KMS-11 (cell line): ENCODE measurements around the gene MAGEA9.
"Not testable (repeated sequence)": the region's sequence is repeated elsewhere in the genome, so short reads cannot be mapped to it uniquely, and the experiment has no call there.

Experiments
- H2AFZ ChIP-seq: fragments of 200-600 bp; sonication (generic); 2 replicates; pipeline ENCODE4 v1.6.1; 2016; ENCODE audit warnings: antibody characterized with exemption, mixed run types, low read depth
- H3K27ac ChIP-seq: fragments of 200-600 bp; sonication (generic); 2 replicates; pipeline ENCODE4 v1.6.1; 2016; ENCODE audit warnings: mild to moderate bottlenecking, mixed run types
- H3K27me3 ChIP-seq: fragments of 200-600 bp; sonication (generic); 2 replicates; pipeline ENCODE4 v1.6.1; 2017; ENCODE audit warnings: mild to moderate bottlenecking, low read depth, mixed run types, moderate library complexity; ENCODE audit not compliant: insufficient read depth
- H3K36me3 ChIP-seq: fragments of 200-600 bp; sonication (generic); 2 replicates; pipeline ENCODE4 v1.6.1; 2017; ENCODE audit warnings: mild to moderate bottlenecking, mixed run types; ENCODE audit not compliant: insufficient read depth
- H3K4me1 ChIP-seq: fragments of 200-600 bp; sonication (generic); 2 replicates; pipeline ENCODE4 v1.6.1; 2016; ENCODE audit warnings: mild to moderate bottlenecking, low read depth, mixed run types; ENCODE audit not compliant: poor library complexity, severe bottlenecking
- H3K4me2 ChIP-seq: fragments of 200-600 bp; sonication (generic); 2 replicates; pipeline ENCODE4 v1.7.0; 2016; ENCODE audit warnings: mild to moderate bottlenecking, mixed run types
- H3K4me3 ChIP-seq: fragments of 200-600 bp; sonication (generic); IDR thresholded peaks from 2 replicates; pipeline ENCODE4 v1.6.1; 2017; ENCODE audit warnings: low read depth, low read length, mixed read lengths; ENCODE audit not compliant: insufficient read depth
- H3K79me2 ChIP-seq: fragments of 200-600 bp; sonication (generic); 2 replicates; pipeline ENCODE4 v1.6.1; 2016; ENCODE audit warnings: low read depth, mixed run types; ENCODE audit not compliant: insufficient read depth
- H3K9ac ChIP-seq: fragments of 200-600 bp; sonication (generic); 2 replicates; pipeline ENCODE4 v1.6.1; 2016; ENCODE audit warnings: mild to moderate bottlenecking, mixed run types
- H4K20me1 ChIP-seq: fragments of 200-600 bp; sonication (generic); 2 replicates; pipeline ENCODE4 v1.6.1; 2016; ENCODE audit warnings: mild to moderate bottlenecking, mixed run types; ENCODE audit not compliant: insufficient read depth
- CTCF ChIP-seq: fragments of 200-600 bp; sonication (generic); conservative IDR thresholded peaks from 2 replicates; pipeline ENCODE4 v1.6.1; 2017; ENCODE audit warnings: low read depth, mild to moderate bottlenecking, antibody characterized with exemption, low read length, moderate library complexity, mixed read lengths

Gene MAGEA9

GRCh38 chrX:149759824-149760223 lies 21.9 kb upstream of the MAGEA9 start:
- Histone ChIP-seq H3K4me1 (no peaks in the 10 kb centered on the region), H3K4me3 (no peak overlapping the region), H3K36me3 (no peaks in the 10 kb centered on the region), H3K27ac (no peak overlapping the region), H4K20me1 (no peaks in the 10 kb centered on the region), H3K79me2 (no peaks in the 10 kb centered on the region), H3K27me3 (no peaks in the 10 kb centered on the region), H3K9ac (no peak overlapping the region), H2AFZ (no peak overlapping the region), H3K4me2 (no peak overlapping the region)
- TF ChIP-seq CTCF, result no peak

GRCh38 chrX:149760965-149761364 lies 20.8 kb upstream of the MAGEA9 start:
- no peaks in the 10 kb centered on the region for H3K36me3 ChIP-seq
- no peaks in the 10 kb centered on the region for H4K20me1 ChIP-seq
- no peak overlapping the region for H3K9ac ChIP-seq
- no peak for TF ChIP-seq CTCF
- H3K27ac ChIP-seq, result no peak overlapping the region
- H3K4me1 ChIP-seq, result no peaks in the 10 kb centered on the region
- no peaks in the 10 kb centered on the region for H3K27me3 ChIP-seq
- H3K4me2 ChIP-seq, result no peak overlapping the region
- H3K79me2 ChIP-seq, result no peaks in the 10 kb centered on the region
- H3K4me3 ChIP-seq, result no peak overlapping the region
- no peak overlapping the region for H2AFZ ChIP-seq

- not testable (repeated sequence) for H4K20me1 ChIP-seq, H3K27ac ChIP-seq, H3K4me3 ChIP-seq, H3K36me3 ChIP-seq, H3K4me1 ChIP-seq, H3K9ac ChIP-seq, H3K79me2 ChIP-seq, H2AFZ ChIP-seq, H3K4me2 ChIP-seq, H3K27me3 ChIP-seq
Measured at GRCh38 chrX:149761858-149762674, 19.7 kb upstream of the MAGEA9 start.

- no peaks in the 10 kb centered on the region for H3K36me3 ChIP-seq
- no peaks in the 10 kb centered on the region for H3K79me2 ChIP-seq
- no peak overlapping the region for H3K9ac ChIP-seq
- no peak overlapping the region for H2AFZ ChIP-seq
- H3K27me3 ChIP-seq, result no peaks in the 10 kb centered on the region
- H3K4me2 ChIP-seq, result no peak overlapping the region
- H3K27ac ChIP-seq, result no peak overlapping the region
- TF ChIP-seq CTCF, result no peak
- H3K4me3 ChIP-seq, result no peak overlapping the region
- H3K4me1 ChIP-seq, result no peaks in the 10 kb centered on the region
- H4K20me1 ChIP-seq, result no peaks in the 10 kb centered on the region
Measured at GRCh38 chrX:149762696-149763614, 18.8 kb upstream of the MAGEA9 start.

GRCh38 chrX:149770344-149770743 lies 11.4 kb upstream of the MAGEA9 start:
- H4K20me1 ChIP-seq, H3K9ac ChIP-seq, H2AFZ ChIP-seq, H3K4me2 ChIP-seq, H3K27ac ChIP-seq, H3K4me1 ChIP-seq, H3K27me3 ChIP-seq, H3K4me3 ChIP-seq, H3K79me2 ChIP-seq, H3K36me3 ChIP-seq: not testable (repeated sequence)

- not testable (repeated sequence) for H3K27ac ChIP-seq, H3K79me2 ChIP-seq, H3K36me3 ChIP-seq
Measured at GRCh38 chrX:149773026-149773425, 8.7 kb upstream of the MAGEA9 start.

GRCh38 chrX:149773768-149774167 lies 8.0 kb upstream of the MAGEA9 start, which contains the start of gene HSFX1:
Gene HSFX1, plus strand, starts transcription at chrX:149774068. Its CDS starts 614 bp downstream, at chrX:149774682.
- not testable (repeated sequence) for H3K36me3 ChIP-seq, H3K4me1 ChIP-seq, H3K4me3 ChIP-seq, H3K79me2 ChIP-seq, H2AFZ ChIP-seq, H3K27ac ChIP-seq, H3K9ac ChIP-seq, H3K27me3 ChIP-seq, H4K20me1 ChIP-seq, H3K4me2 ChIP-seq

More at GRCh38 chrX:149773026-149773425, 8.7 kb upstream of the MAGEA9 start:
- H3K4me1 ChIP-seq, H3K4me2 ChIP-seq, H3K27me3 ChIP-seq, H3K9ac ChIP-seq, H3K4me3 ChIP-seq, H2AFZ ChIP-seq, H4K20me1 ChIP-seq: not testable (repeated sequence)
